PFSK-1 (cell line): ENCODE data around the gene CNDP2.

Experiments
- FOXP2 ChIP-seq: optimal IDR thresholded peaks from 2 replicates; pipeline ENCODE3; 2011; ENCODE audit warnings: borderline replicate concordance, control low read depth, inconsistent platforms; ENCODE audit not compliant: insufficient read depth; ENCODE audit errors: extremely low read length, extremely low read depth
- POLR2AphosphoS5 ChIP-seq: IDR thresholded peaks from 2 replicates; pipeline ENCODE4 v1.6.1; 2012; ENCODE audit warnings: low read depth, mild to moderate bottlenecking, control low read depth, low read length, moderate library complexity
- SIN3A ChIP-seq: IDR thresholded peaks from 2 replicates; pipeline ENCODE4 v1.6.1; 2012; ENCODE audit warnings: mild to moderate bottlenecking, low read length, moderate library complexity, borderline replicate concordance; ENCODE audit not compliant: insufficient read depth
- TAF1 ChIP-seq: IDR thresholded peaks from 2 replicates; pipeline ENCODE4 v1.6.1; 2012; ENCODE audit warnings: low read length, control low read depth, borderline replicate concordance; ENCODE audit not compliant: insufficient read depth
- TF ChIP-seq, protein P1 (sequence below), 2 experiments: IDR thresholded peaks; 2 replicates each; pipeline versions ENCODE4 v1.6.1 to v1.8.0; 2011 to 2012; ENCODE audit warnings: low read depth in 2 of 2, low read length in 2 of 2, control low read depth in 1 of 2, inconsistent platforms in 1 of 2, mild to moderate bottlenecking in 1 of 2, moderate library complexity in 1 of 2; ENCODE audit not compliant: insufficient read depth in 1 of 2

CNDP2 gene

GRCh38 chr18:74505776-74506175 lies 9.6 kb downstream of the CNDP2 start:
- no peak for TF ChIP-seq FOXP2
- TF ChIP-seq, protein P1, sequence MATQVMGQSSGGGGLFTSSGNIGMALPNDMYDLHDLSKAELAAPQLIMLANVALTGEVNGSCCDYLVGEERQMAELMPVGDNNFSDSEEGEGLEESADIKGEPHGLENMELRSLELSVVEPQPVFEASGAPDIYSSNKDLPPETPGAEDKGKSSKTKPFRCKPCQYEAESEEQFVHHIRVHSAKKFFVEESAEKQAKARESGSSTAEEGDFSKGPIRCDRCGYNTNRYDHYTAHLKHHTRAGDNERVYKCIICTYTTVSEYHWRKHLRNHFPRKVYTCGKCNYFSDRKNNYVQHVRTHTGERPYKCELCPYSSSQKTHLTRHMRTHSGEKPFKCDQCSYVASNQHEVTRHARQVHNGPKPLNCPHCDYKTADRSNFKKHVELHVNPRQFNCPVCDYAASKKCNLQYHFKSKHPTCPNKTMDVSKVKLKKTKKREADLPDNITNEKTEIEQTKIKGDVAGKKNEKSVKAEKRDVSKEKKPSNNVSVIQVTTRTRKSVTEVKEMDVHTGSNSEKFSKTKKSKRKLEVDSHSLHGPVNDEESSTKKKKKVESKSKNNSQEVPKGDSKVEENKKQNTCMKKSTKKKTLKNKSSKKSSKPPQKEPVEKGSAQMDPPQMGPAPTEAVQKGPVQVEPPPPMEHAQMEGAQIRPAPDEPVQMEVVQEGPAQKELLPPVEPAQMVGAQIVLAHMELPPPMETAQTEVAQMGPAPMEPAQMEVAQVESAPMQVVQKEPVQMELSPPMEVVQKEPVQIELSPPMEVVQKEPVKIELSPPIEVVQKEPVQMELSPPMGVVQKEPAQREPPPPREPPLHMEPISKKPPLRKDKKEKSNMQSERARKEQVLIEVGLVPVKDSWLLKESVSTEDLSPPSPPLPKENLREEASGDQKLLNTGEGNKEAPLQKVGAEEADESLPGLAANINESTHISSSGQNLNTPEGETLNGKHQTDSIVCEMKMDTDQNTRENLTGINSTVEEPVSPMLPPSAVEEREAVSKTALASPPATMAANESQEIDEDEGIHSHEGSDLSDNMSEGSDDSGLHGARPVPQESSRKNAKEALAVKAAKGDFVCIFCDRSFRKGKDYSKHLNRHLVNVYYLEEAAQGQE (IDR thresholded peaks at IDR 0.05; ENCODE audit: insufficient read depth in 1 of 2, low read depth in 2 of 2, low read length in 2 of 2), result no peak
- TF ChIP-seq POLR2AphosphoS5, result no peak

- TF ChIP-seq POLR2AphosphoS5 (no peak), TAF1 (no peak), SIN3A (no peak), FOXP2 (no peak)
- TF ChIP-seq, protein P1 (IDR thresholded peaks at IDR 0.05; ENCODE audit: insufficient read depth in 1 of 2, low read depth in 2 of 2, low read length in 2 of 2), result no peak
These were observed 10.4 kb downstream of the CNDP2 start for GRCh38 chr18:74506448-74507084.

DNA sequence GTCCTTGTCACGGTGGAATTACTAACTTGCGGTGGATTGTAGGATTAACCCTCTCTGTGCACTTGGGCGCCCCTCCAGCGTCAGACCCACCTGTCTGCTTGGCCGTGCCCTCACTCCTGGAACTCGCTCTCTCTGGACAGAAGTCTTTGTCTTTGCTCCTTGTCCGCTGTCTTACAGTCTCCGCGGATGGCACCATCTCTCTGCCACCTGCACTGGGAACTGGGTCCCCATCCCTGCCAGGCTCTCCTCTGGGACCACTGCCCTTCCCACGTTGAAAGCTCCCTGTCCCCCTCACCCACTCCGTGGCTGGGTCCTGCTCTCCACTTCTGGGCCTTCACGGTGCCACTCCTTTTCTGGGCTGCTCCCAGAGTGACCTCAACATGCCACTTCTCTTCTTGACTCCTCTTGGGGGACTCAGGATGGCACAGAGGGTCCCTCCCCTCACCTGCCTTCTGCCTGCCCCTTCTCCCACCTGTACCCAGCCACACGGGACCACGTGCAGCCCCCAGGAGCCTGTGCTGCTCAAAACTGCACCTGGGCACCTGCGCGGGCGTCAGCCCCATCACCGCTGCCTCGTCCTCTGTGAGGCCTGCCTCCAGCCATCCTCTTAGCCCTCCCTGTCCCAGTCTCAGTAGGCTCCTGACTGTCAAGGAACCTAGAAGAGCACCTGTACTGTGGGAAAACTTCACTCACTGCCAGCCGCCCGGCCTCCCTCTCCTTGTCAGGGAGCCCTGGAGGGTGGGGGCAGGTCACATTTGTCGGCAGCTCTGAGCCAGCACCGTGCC lies 11.1 kb downstream of the CNDP2 start:
- TF ChIP-seq FOXP2 (no peak), TAF1 (no peak), SIN3A (no peak), POLR2AphosphoS5 (no peak)
- TF ChIP-seq, protein P1 (IDR thresholded peaks at IDR 0.05; ENCODE audit: insufficient read depth in 1 of 2, low read depth in 2 of 2, low read length in 2 of 2), result no peak

GRCh38 chr18:74507927-74508326 lies 11.8 kb downstream of the CNDP2 start:
- TF ChIP-seq, protein P1 (IDR thresholded peaks at IDR 0.05; ENCODE audit: insufficient read depth in 1 of 2, low read depth in 2 of 2, low read length in 2 of 2), result no peak
- TF ChIP-seq POLR2AphosphoS5 (no peak), SIN3A (no peak), FOXP2 (no peak), TAF1 (no peak)
